Gastroesophageal sphincter (tissue), 4 donors: ENCODE results near the gene RHOV. TPM values are rescaled to one million over a fixed set of nuclear protein-coding genes. Genes with fewer than 3 reads are reported as not detected.

Experiments used
- ATAC-seq: fragments of 150-250 bp; one replicate; pipeline ENCODE4 v1.9.1; 2016; ENCODE audit warnings: mild to moderate bottlenecking, moderate library complexity
- H3K27ac ChIP-seq, 4 donors: fragments of 200-600 bp; sonication (generic) in 3 of 4; 1 replicate in 3 of 4; 2 replicates in 1 of 4; pipeline ENCODE4 v1.5.1; 2016 to 2019
- H3K27me3 ChIP-seq: fragments of 200-600 bp; sonication (generic); one replicate; pipeline ENCODE4 v1.5.1; 2019
- H3K36me3 ChIP-seq, 2 donors: fragments of 200-600 bp; sonication (generic); one replicate each; pipeline ENCODE4 v1.5.1; 2019; ENCODE audit warnings: control low read depth in 1 of 2
- H3K4me1 ChIP-seq, 3 donors: fragments of 200-600 bp; sonication (generic); 1 replicate in 2 of 3; 2 replicates in 1 of 3; pipeline ENCODE4 v1.5.1; 2016 to 2019; ENCODE audit warnings: control low read depth in 2 of 3
- H3K4me3 ChIP-seq, 2 donors: fragments of 200-600 bp; sonication (generic); one replicate each; pipeline ENCODE4 v1.5.1; 2019; ENCODE audit warnings: mild to moderate bottlenecking in 1 of 2, moderate library complexity in 1 of 2
- H3K9me3 ChIP-seq, 3 donors: fragments of 200-600 bp; sonication (generic); one replicate each; pipeline ENCODE4 v1.5.1; 2017 to 2019; ENCODE audit warnings: control low read depth in 2 of 3
- CTCF ChIP-seq, 4 experiments: fragments of 200-600 bp in 2 of 4; fragments of 450-650 bp in 2 of 4; sonication (generic) in 1 of 4; IDR thresholded peaks; one replicate each; pipeline ENCODE4 v1.5.1; 2017 to 2019; ENCODE audit warnings: antibody characterized with exemption in 4 of 4, mild to moderate bottlenecking in 2 of 4, moderate library complexity in 2 of 4
- EP300 ChIP-seq: sonication (generic); formaldehyde crosslinking; IDR thresholded peaks from one replicate; pipeline ENCODE4 v1.6.1; 2017; ENCODE audit warnings: antibody characterized with exemption, mild to moderate bottlenecking
- POLR2A ChIP-seq, 2 donors: fragments of 450-650 bp; IDR thresholded peaks; one replicate each; pipeline ENCODE4 v1.6.1; 2017; ENCODE audit warnings: antibody characterized with exemption in 2 of 2, mild to moderate bottlenecking in 2 of 2, moderate library complexity in 1 of 2
- POLR2AphosphoS5 ChIP-seq: sonication (generic); formaldehyde crosslinking; IDR thresholded peaks from one replicate; pipeline ENCODE4 v1.6.1; 2017; ENCODE audit warnings: antibody characterized with exemption
- WGBS, 2 donors: methylation state at CpG; one replicate each; pipeline ENCODE4 v1.1.5; 2018; ENCODE audit warnings: low coverage in 1 of 2; 5-methylcytosine and 5-hydroxymethylcytosine counted together
- total RNA-seq, 4 donors: library from RNA; depleted of rRNA; stranded (reverse); fragments of >200 nt; gene quantifications; one replicate each; pipeline ENCODE4 v1.1.0, GENCODE V29; 2016

The RHOV gene
- total RNA-seq, 4 donors from 2014 or later = 7.0 TPM; not detected in 3

- WGBS, 2 donors = 54 to 58% methylated on average over 3 to 7 of the region's 7 CpGs
- peaks cover 0 to 41% of the 10 kb centered on the region in 2 donors for H3K36me3 ChIP-seq
- no peak for ATAC-seq
- H3K9me3 ChIP-seq = no peaks in the 10 kb centered on the region
- no peaks in the 10 kb centered on the region for H3K27me3 ChIP-seq
- TF ChIP-seq POLR2A (IDR thresholded peaks at IDR 0.05) (no peak), CTCF (IDR thresholded peaks at IDR 0.05) (no peak), EP300 (no peak), POLR2AphosphoS5 (no peak)
- peaks cover 0 to 81% (median 21%) of the 10 kb centered on the region in 3 donors for H3K4me1 ChIP-seq
- peak overlapping the region in 3 of 4 donors; percentile 12 to 91 (median 18) for H3K27ac ChIP-seq
- no peak overlapping the region for H3K4me3 ChIP-seq
Measured at GRCh38 chr15:40904552-40905201, 30.6 kb upstream of the RHOV start.

GRCh38 chr15:40902605-40903561 lies 28.8 kb upstream of the RHOV start:
- Histone ChIP-seq H3K36me3 (peaks cover 0 to 59% of the 10 kb centered on the region in 2 donors), H3K4me1 (peaks cover 0 to 80% (median 21%) of the 10 kb centered on the region in 3 donors), H3K27me3 (no peaks in the 10 kb centered on the region), H3K4me3 (no peak overlapping the region), H3K27ac (peak overlapping the region in 2 of 4 donors; percentile 12 to 91), H3K9me3 (no peaks in the 10 kb centered on the region)
- ATAC-seq = no peak
- WGBS, 2 donors = 78 to 92% methylated on average over 5 to 6 of the region's 33 CpGs
- TF ChIP-seq POLR2A (IDR thresholded peaks at IDR 0.05) (no peak), CTCF (IDR thresholded peaks at IDR 0.05) (no peak), POLR2AphosphoS5 (no peak), EP300 (no peak)

- peaks cover 0 to 73% (median 10%) of the 10 kb centered on the region in 3 donors for H3K4me1 ChIP-seq
- no peaks in the 10 kb centered on the region for H3K27me3 ChIP-seq
- H3K27ac ChIP-seq = no peak overlapping the region
- H3K9me3 ChIP-seq = no peaks in the 10 kb centered on the region
- TF ChIP-seq POLR2A (IDR thresholded peaks at IDR 0.05) (no peak), POLR2AphosphoS5 (no peak), CTCF (IDR thresholded peaks at IDR 0.05) (no peak), EP300 (no peak)
- 73 to 92% methylated on average over 2 to 5 of the region's 5 CpGs for WGBS, 2 donors
- peaks cover 0 to 75% of the 10 kb centered on the region in 2 donors for H3K36me3 ChIP-seq
- ATAC-seq = no peak
- no peak overlapping the region for H3K4me3 ChIP-seq
Measured at GRCh38 chr15:40901053-40901443, 27.0 kb upstream of the RHOV start.

- no peak overlapping the region for H3K27ac ChIP-seq
- H3K4me3 ChIP-seq = no peak overlapping the region
- peaks cover 0 to 73% (median 8%) of the 10 kb centered on the region in 3 donors for H3K4me1 ChIP-seq
- WGBS, 2 donors = 83 to 100% methylated on average over 1 to 2 of the region's 36 CpGs
- no peak for TF ChIP-seq EP300
- no peak for TF ChIP-seq POLR2AphosphoS5
- no peak for TF ChIP-seq CTCF (IDR thresholded peaks at IDR 0.05)
- TF ChIP-seq POLR2A (IDR thresholded peaks at IDR 0.05) = no peak
- H3K9me3 ChIP-seq = no peaks in the 10 kb centered on the region
- H3K27me3 ChIP-seq = no peaks in the 10 kb centered on the region
- no peak for ATAC-seq
- H3K36me3 ChIP-seq = peaks cover 0 to 78% of the 10 kb centered on the region in 2 donors
Measured at GRCh38 chr15:40900256-40901052, 26.4 kb upstream of the RHOV start.
